ENCODE results near the gene ATOSA. TPM values are rescaled to one million over a fixed set of nuclear protein-coding genes. Genes with fewer than 3 reads are reported as not detected.
A peak's percentile ranks its signal among the peaks of the same experiment; 100 is the strongest.

The ATOSA gene
- total and polyA plus RNA-seq, 2 of the 8 experiments (the other 6 are each of a cell fraction or from before 2014, with no cell fraction given), result 4.6 to 7.9 TPM

DNA sequence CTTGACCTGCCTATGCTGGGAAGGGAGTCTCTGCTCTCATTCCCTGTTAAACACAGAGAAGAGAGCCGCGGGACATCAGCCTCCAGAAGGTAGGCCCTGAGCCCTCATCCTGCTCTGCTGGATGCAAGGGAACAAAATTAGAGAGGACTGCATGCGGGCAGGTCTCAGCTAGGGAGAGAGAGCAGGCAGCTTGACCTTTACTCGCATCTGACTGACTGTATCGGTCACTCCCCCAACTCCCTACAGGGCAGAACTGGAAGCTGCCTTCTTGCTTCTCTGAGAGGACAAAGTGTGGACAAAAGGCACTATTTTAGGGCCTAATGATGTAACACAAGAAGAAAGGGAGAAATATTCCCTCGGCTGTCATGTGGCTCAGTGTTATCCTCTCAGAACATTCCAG is 38.7 kb upstream of the ATOSA start:
- no peak overlapping the region for H2AK5ac ChIP-seq (ENCODE audit: low read depth, low read length)
- H3K4me3 ChIP-seq (ENCODE audit: extremely low read depth in 1 of 4, insufficient read depth in 2 of 4, low read depth in 3 of 4, low read length in 4 of 4), result no peak overlapping the region
- no peak overlapping the region for H3K23ac ChIP-seq (ENCODE audit: insufficient read length)
- ChIA-PET CTCF (ENCODE audit: partially characterized antibody) (interaction anchor here (0.5 to 3.9 kb wide), 7 partner anchors 9 to 601 kb away, joined by 3 to 10 read pairs (median 3); no protein-coding TSS in a partner anchor), POLR2A (ENCODE audit: partially characterized antibody) (interaction anchor here (0.6 to 1.3 kb wide), 2 partner anchors 14 to 16 kb away, joined by 3 to 4 read pairs; no protein-coding TSS in a partner anchor)
- H2BK15ac ChIP-seq (ENCODE audit: low read length), result no peak overlapping the region; the same call in 1 of the 2 replicates
- H3K4ac ChIP-seq (replicated peaks; ENCODE audit: insufficient read length, low read depth, low read length), result no peak overlapping the region
- no peak overlapping the region for H3K56ac ChIP-seq (replicated peaks; ENCODE audit: insufficient read length, low read depth, low read length)
- H3K79me2 ChIP-seq (ENCODE audit: control insufficient read depth in 1 of 2, insufficient read depth in 2 of 2, low read length in 2 of 2), result no peaks in the 10 kb centered on the region
- no peaks in the 10 kb centered on the region for H3K23me2 ChIP-seq (ENCODE audit: low read depth, low read length)
- H2BK5ac ChIP-seq (ENCODE audit: low read depth, low read length), result no peak overlapping the region
- H4K8ac ChIP-seq (ENCODE audit: extremely low read depth, insufficient read depth, low read length), result no peak overlapping the region
- no peak for TF ChIP-seq ASH2L (IDR thresholded peaks at IDR 0.05; ENCODE audit: low read length)
- TF ChIP-seq CTBP2 (IDR thresholded peaks at IDR 0.05; ENCODE audit: borderline replicate concordance, insufficient read depth, insufficient read length, low read length), result no peak
- no peak for TF ChIP-seq CEBPB (IDR thresholded peaks at IDR 0.05; ENCODE audit: low read depth, low read length)
- no peak for TF ChIP-seq BACH1 (IDR thresholded peaks at IDR 0.05; ENCODE audit: low read length)
- TF ChIP-seq SIX5 (IDR thresholded peaks at IDR 0.05; ENCODE audit: low read depth, low read length), result no peak
- no peak for TF ChIP-seq CBX5 (IDR thresholded peaks at IDR 0.05; ENCODE audit: low read depth, low read length)
- TF ChIP-seq RXRA (IDR thresholded peaks at IDR 0.05; ENCODE audit: insufficient read depth, low read depth, low read length), result no peak
- TF ChIP-seq TAF1 (IDR thresholded peaks at IDR 0.05; ENCODE audit: low read depth, low read length), result no peak
- TF ChIP-seq KDM1A (IDR thresholded peaks at IDR 0.05; ENCODE audit: borderline replicate concordance, low read length), result no peak
- TF ChIP-seq SIN3A (conservative IDR thresholded peaks at IDR 0.05 in 1 of 2, IDR thresholded peaks at IDR 0.05 in 1 of 2; ENCODE audit: low read depth in 1 of 2, low read length in 2 of 2), result no peak
- TF ChIP-seq RNF2 (IDR thresholded peaks at IDR 0.05; ENCODE audit: borderline replicate concordance, low read depth, low read length, missing control alignments, poor library complexity, severe bottlenecking), result no peak
- no peak for TF ChIP-seq POU5F1 (IDR thresholded peaks at IDR 0.05; ENCODE audit: low read depth, low read length)
- no peak overlapping the region for H3K14ac ChIP-seq (ENCODE audit: insufficient read length)
- WGBS, 2 experiments (ENCODE audit: extremely low coverage in 1 of 2, insufficient coverage in 1 of 2, insufficient read length in 1 of 2, insufficient replicate concordance in 2 of 2, low coverage in 1 of 2, low lambda C conversion rate in 2 of 2, missing lambda C conversion rate in 1 of 2), result 77% methylated on average over 6 of the region's 6 CpGs; no CpG with 5 or more reads in 1 of the 2 experiments
- H2AFZ ChIP-seq (ENCODE audit: low read length), result peak overlapping the region; percentile 85
- no peaks in the 10 kb centered on the region for H3K36me3 ChIP-seq (ENCODE audit: control insufficient read depth in 2 of 4, insufficient read depth in 4 of 4, low read length in 3 of 4)
- H4K20me1 ChIP-seq (replicated peaks in 1 of 2; ENCODE audit: control insufficient read depth in 1 of 2, insufficient read depth in 2 of 2, low read length in 2 of 2), result no peaks in the 10 kb centered on the region
- no peak overlapping the region for H3K4me2 ChIP-seq (ENCODE audit: insufficient read depth in 1 of 2, low read depth in 2 of 2, low read length in 2 of 2)
- H3K27me3 ChIP-seq (replicated peaks in 1 of 4; ENCODE audit: control insufficient read depth in 3 of 4, extremely low read depth in 1 of 4, insufficient read depth in 3 of 4, low read length in 3 of 4), result no peaks in the 10 kb centered on the region; a peak in 1 of 7 replicates
- no peak overlapping the region for H2BK20ac ChIP-seq (ENCODE audit: low read length)
- FAIRE-seq, result no peak
- no peak overlapping the region for H4K5ac ChIP-seq (ENCODE audit: insufficient read length, low read depth, low read length)
- no peaks in the 10 kb centered on the region for H3K79me1 ChIP-seq (ENCODE audit: low read depth, low read length)
- H2BK12ac ChIP-seq (ENCODE audit: low read depth, low read length), result peak overlapping the region; percentile 55
- no peak overlapping the region for H2BK120ac ChIP-seq (replicated peaks; ENCODE audit: low read depth, low read length)
- H3K27ac ChIP-seq (ENCODE audit: low read depth, low read length), result no peak overlapping the region
- no peaks in the 10 kb centered on the region for H3K4me1 ChIP-seq (replicated peaks in 1 of 4; ENCODE audit: control insufficient read depth in 3 of 4, insufficient read depth in 4 of 4, low read length in 3 of 4)
- no peaks in the 10 kb centered on the region for H3K9me3 ChIP-seq (ENCODE audit: insufficient read depth in 2 of 2, low read depth in 1 of 2, low read length in 1 of 2)
- no peak overlapping the region for H3K9ac ChIP-seq (replicated peaks in 1 of 4; ENCODE audit: extremely low read depth in 1 of 4, low read depth in 3 of 4, low read length in 3 of 4)
- H4K91ac ChIP-seq (replicated peaks; ENCODE audit: insufficient read length, low read length), result no peak overlapping the region
- H3K18ac ChIP-seq (ENCODE audit: extremely low read depth, low read length), result no peak overlapping the region
- no peak for DNase-seq (ENCODE audit: low read depth in 1 of 2, low spot score in 2 of 2)

All from H1 (cell line).